HepG2 (cell line): Measurements from ENCODE around the gene ARGLU1. TPM values are rescaled to one million over a fixed set of nuclear protein-coding genes. Genes with fewer than 3 reads are reported as not detected.

Experiments used
- CCDC6 ChIP-seq: sonication (generic); formaldehyde crosslinking; IDR thresholded peaks from 2 replicates; pipeline ENCODE4 v1.8.1; 2022; ENCODE audit warnings: mild to moderate bottlenecking, missing genetic modification reagents, moderate library complexity
- CREB1 ChIP-seq, 2 experiments: fragments of 450-650 bp in 1 of 2; IDR thresholded peaks; 2 replicates each; pipeline ENCODE4 v1.6.1; 2016 to 2017; ENCODE audit warnings: control low read depth in 1 of 2, mild to moderate bottlenecking in 1 of 2, missing compliant biosample characterization in 1 of 2, missing genetic modification characterization in 1 of 2
- DRAP1 ChIP-seq: IDR thresholded peaks from 2 replicates; pipeline ENCODE4 v1.6.1; 2016; ENCODE audit warnings: missing genetic modification reagents, missing compliant biosample characterization
- GMEB2 ChIP-seq: IDR thresholded peaks from 2 replicates; pipeline ENCODE4 v1.6.1; 2016; ENCODE audit warnings: missing biosample characterization, missing genetic modification reagents, low read depth
- GPBP1L1 ChIP-seq: sonication (generic); formaldehyde crosslinking; IDR thresholded peaks from 2 replicates; pipeline ENCODE4 v1.5.0; 2020; ENCODE audit warnings: mild to moderate bottlenecking, missing genetic modification reagents
- SAP130 ChIP-seq: IDR thresholded peaks from 2 replicates; pipeline ENCODE4 v1.6.1; 2016; ENCODE audit warnings: low read depth
- THYN1 ChIP-seq: sonication (generic); formaldehyde crosslinking; IDR thresholded peaks from 2 replicates; pipeline ENCODE4 v1.8.1; 2023; ENCODE audit warnings: low read depth, mild to moderate bottlenecking, moderate library complexity, missing genetic modification reagents, borderline replicate concordance
- TOPORS ChIP-seq: sonication (generic); formaldehyde crosslinking; IDR thresholded peaks from 2 replicates; pipeline ENCODE4 v1.8.0; 2023; ENCODE audit warnings: mild to moderate bottlenecking, missing genetic modification reagents
- ZBTB14 ChIP-seq: sonication (generic); formaldehyde crosslinking; IDR thresholded peaks from 2 replicates; pipeline ENCODE4 v1.4.0; 2020; ENCODE audit warnings: missing genetic modification reagents
- ZBTB4 ChIP-seq: sonication (generic); formaldehyde crosslinking; IDR thresholded peaks from 2 replicates; pipeline ENCODE4 v1.4.0; 2020; ENCODE audit warnings: missing genetic modification reagents, mild to moderate bottlenecking, borderline replicate concordance
- ZBTB43 ChIP-seq: sonication (generic); formaldehyde crosslinking; conservative IDR thresholded peaks from 2 replicates; pipeline ENCODE4 v1.4.0; 2020; ENCODE audit warnings: missing genetic modification reagents
- ZBTB44 ChIP-seq: sonication (generic); formaldehyde crosslinking; IDR thresholded peaks from 2 replicates; pipeline ENCODE4 v1.4.0; 2020; ENCODE audit warnings: missing genetic modification reagents
- ZMAT5 ChIP-seq: sonication (generic); formaldehyde crosslinking; IDR thresholded peaks from 2 replicates; pipeline ENCODE4 v1.5.0; 2020; ENCODE audit warnings: mild to moderate bottlenecking, low read depth, missing genetic modification reagents, borderline replicate concordance
- ZNF468 ChIP-seq: sonication (generic); formaldehyde crosslinking; IDR thresholded peaks from 2 replicates; pipeline ENCODE4 v1.8.0; 2022; ENCODE audit warnings: mild to moderate bottlenecking, moderate library complexity, missing genetic modification reagents
- ZNF546 ChIP-seq: sonication (generic); formaldehyde crosslinking; conservative IDR thresholded peaks from 2 replicates; pipeline ENCODE4 v1.8.1; 2023; ENCODE audit warnings: mild to moderate bottlenecking, missing genetic modification reagents
- ZNF598 ChIP-seq: sonication (generic); formaldehyde crosslinking; IDR thresholded peaks from 2 replicates; pipeline ENCODE4 v1.5.1; 2020; ENCODE audit warnings: mild to moderate bottlenecking, missing genetic modification reagents, borderline replicate concordance
- ZNF619 ChIP-seq: sonication (generic); formaldehyde crosslinking; IDR thresholded peaks from 2 replicates; pipeline ENCODE4 v1.4.0; 2020; ENCODE audit warnings: mild to moderate bottlenecking, missing genetic modification reagents
- ZNF878 ChIP-seq: sonication (generic); formaldehyde crosslinking; IDR thresholded peaks from 2 replicates; pipeline ENCODE4 v1.8.1; 2023; ENCODE audit warnings: mild to moderate bottlenecking, missing genetic modification reagents, moderate library complexity
- polyA plus RNA-seq, 8 experiments: library from polyadenylated mRNA; depleted of rRNA in 3 of 8; stranded (reverse) in 7 of 8; unstranded in 1 of 8; fragments of >200 nt; fragmentation: Illumina TruSeq in 4 of 8; extraction: Trizol in 4 of 8; gene quantifications; 2 replicates each; pipeline versions ENCODE4 v1.2.1 to v1.2.3, GENCODE V29; 2011 to 2016; ENCODE audit warnings: low read depth in 4 of 8, missing spikeins in 1 of 8, mixed read lengths in 1 of 8; ENCODE audit not compliant: insufficient read depth in 1 of 8
- total RNA-seq, 5 experiments: library from RNA; depleted of rRNA; stranded (reverse); fragments of >200 nt; fragmentation: Illumina TruSeq; extraction: Trizol; gene quantifications; 2 replicates each; pipeline ENCODE4 v1.2.3, GENCODE V29; 2016; ENCODE audit warnings: low read depth in 1 of 5

The ARGLU1 gene
- total and polyA plus RNA-seq, 2 of the 13 experiments (the other 11 are each of a cell fraction or from before 2014, with no cell fraction given) = 47.1 to 70.6 TPM

- TF ChIP-seq ZNF546 (CRISPR knock-in tag) (no peak), SAP130 (CRISPR knock-in tag) (peak; percentile 19; the same call in 1 of the 2 replicates), ZBTB43 (CRISPR knock-in tag) (0 out of 2 replicates have a peak, but pooled peaks have one; percentile 33), ZBTB4 (CRISPR knock-in tag) (no peak), CREB1 (IDR thresholded peaks at IDR 0.05) (no peak), CREB1 (CRISPR knock-in tag; IDR thresholded peaks at IDR 0.05) (no peak), ZBTB14 (CRISPR knock-in tag) (no peak), ZBTB44 (no peak), CCDC6 (no peak), ZMAT5 (CRISPR knock-in tag) (no peak), GMEB2 (CRISPR knock-in tag) (no peak), THYN1 (CRISPR knock-in tag) (no peak), GPBP1L1 (CRISPR knock-in tag) (no peak), ZNF468 (no peak), ZNF619 (CRISPR knock-in tag) (no peak), ZNF598 (CRISPR knock-in tag) (no peak), TOPORS (CRISPR knock-in tag) (no peak), DRAP1 (CRISPR knock-in tag) (no peak), ZNF878 (CRISPR knock-in tag) (no peak)
Observed at GRCh38 chr13:106591299-106591698, 23.4 kb upstream of the ARGLU1 start (continued).
